ENCODE measurements around the gene CDSN.

GRCh38 chr6:31162463-31163165 is 42.4 kb upstream of the CDSN start:
- TF ChIP-seq, protein P1, sequence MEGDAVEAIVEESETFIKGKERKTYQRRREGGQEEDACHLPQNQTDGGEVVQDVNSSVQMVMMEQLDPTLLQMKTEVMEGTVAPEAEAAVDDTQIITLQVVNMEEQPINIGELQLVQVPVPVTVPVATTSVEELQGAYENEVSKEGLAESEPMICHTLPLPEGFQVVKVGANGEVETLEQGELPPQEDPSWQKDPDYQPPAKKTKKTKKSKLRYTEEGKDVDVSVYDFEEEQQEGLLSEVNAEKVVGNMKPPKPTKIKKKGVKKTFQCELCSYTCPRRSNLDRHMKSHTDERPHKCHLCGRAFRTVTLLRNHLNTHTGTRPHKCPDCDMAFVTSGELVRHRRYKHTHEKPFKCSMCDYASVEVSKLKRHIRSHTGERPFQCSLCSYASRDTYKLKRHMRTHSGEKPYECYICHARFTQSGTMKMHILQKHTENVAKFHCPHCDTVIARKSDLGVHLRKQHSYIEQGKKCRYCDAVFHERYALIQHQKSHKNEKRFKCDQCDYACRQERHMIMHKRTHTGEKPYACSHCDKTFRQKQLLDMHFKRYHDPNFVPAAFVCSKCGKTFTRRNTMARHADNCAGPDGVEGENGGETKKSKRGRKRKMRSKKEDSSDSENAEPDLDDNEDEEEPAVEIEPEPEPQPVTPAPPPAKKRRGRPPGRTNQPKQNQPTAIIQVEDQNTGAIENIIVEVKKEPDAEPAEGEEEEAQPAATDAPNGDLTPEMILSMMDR (conservative IDR thresholded peaks at IDR 0.05), result no peak
- no peak for TF ChIP-seq ZFX (IDR thresholded peaks at IDR 0.05)
